Measurements from ENCODE around the gene ZNF17. TPM values are rescaled to one million over a fixed set of nuclear protein-coding genes. Genes with fewer than 3 reads are reported as not detected.

The ZNF17 gene
- total and polyA plus RNA-seq, 2 experiments from 2014 or later: 2.6 to 10.7 TPM

DNA sequence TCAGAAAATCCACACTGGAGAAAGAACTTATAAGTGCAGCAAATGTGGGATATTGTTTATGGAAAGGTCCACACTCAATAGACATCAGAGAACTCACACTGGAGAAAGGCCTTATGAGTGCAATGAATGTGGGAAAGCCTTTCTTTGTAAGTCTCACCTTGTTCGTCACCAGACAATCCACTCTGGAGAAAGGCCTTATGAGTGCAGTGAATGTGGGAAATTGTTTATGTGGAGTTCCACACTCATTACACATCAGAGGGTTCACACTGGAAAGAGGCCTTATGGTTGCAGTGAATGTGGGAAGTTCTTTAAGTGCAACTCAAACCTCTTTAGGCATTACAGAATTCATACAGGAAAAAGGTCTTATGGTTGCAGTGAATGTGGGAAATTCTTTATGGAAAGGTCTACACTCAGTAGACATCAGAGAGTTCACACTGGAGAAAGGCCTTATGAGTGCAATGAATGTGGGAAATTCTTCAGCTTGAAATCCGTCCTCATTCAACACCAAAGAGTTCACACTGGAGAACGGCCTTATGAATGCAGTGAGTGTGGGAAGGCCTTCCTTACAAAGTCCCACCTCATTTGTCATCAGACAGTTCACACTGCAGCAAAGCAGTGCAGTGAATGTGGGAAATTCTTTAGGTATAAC, 33.3 kb upstream of the ZNF17 start (continued):
- TF ChIP-seq, protein P1, sequence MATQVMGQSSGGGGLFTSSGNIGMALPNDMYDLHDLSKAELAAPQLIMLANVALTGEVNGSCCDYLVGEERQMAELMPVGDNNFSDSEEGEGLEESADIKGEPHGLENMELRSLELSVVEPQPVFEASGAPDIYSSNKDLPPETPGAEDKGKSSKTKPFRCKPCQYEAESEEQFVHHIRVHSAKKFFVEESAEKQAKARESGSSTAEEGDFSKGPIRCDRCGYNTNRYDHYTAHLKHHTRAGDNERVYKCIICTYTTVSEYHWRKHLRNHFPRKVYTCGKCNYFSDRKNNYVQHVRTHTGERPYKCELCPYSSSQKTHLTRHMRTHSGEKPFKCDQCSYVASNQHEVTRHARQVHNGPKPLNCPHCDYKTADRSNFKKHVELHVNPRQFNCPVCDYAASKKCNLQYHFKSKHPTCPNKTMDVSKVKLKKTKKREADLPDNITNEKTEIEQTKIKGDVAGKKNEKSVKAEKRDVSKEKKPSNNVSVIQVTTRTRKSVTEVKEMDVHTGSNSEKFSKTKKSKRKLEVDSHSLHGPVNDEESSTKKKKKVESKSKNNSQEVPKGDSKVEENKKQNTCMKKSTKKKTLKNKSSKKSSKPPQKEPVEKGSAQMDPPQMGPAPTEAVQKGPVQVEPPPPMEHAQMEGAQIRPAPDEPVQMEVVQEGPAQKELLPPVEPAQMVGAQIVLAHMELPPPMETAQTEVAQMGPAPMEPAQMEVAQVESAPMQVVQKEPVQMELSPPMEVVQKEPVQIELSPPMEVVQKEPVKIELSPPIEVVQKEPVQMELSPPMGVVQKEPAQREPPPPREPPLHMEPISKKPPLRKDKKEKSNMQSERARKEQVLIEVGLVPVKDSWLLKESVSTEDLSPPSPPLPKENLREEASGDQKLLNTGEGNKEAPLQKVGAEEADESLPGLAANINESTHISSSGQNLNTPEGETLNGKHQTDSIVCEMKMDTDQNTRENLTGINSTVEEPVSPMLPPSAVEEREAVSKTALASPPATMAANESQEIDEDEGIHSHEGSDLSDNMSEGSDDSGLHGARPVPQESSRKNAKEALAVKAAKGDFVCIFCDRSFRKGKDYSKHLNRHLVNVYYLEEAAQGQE (IDR thresholded peaks at IDR 0.05; ENCODE audit: unreplicated experiment): no peak
- no peak for TF ChIP-seq NANOG (IDR thresholded peaks at IDR 0.05; ENCODE audit: borderline replicate concordance)
- no peak for TF ChIP-seq EZH2 (IDR thresholded peaks at IDR 0.05; ENCODE audit: low read depth, unreplicated experiment)
- TF ChIP-seq JUNB (IDR thresholded peaks at IDR 0.05; ENCODE audit: unreplicated experiment): no peak
- TF ChIP-seq CREB1 (CRISPR knock-in tag; IDR thresholded peaks at IDR 0.05; ENCODE audit: low read depth): no peak
- TF ChIP-seq, protein P2, sequence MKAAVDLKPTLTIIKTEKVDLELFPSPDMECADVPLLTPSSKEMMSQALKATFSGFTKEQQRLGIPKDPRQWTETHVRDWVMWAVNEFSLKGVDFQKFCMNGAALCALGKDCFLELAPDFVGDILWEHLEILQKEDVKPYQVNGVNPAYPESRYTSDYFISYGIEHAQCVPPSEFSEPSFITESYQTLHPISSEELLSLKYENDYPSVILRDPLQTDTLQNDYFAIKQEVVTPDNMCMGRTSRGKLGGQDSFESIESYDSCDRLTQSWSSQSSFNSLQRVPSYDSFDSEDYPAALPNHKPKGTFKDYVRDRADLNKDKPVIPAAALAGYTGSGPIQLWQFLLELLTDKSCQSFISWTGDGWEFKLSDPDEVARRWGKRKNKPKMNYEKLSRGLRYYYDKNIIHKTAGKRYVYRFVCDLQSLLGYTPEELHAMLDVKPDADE (IDR thresholded peaks at IDR 0.05): no peak
- no peak for TF ChIP-seq ZNF331 (CRISPR knock-in tag; IDR thresholded peaks at IDR 0.05; ENCODE audit: low read depth)
- no peak for TF ChIP-seq POLR2AphosphoS5 (IDR thresholded peaks at IDR 0.05; ENCODE audit: low read depth)
- no peak for TF ChIP-seq EZH2phosphoT487 (IDR thresholded peaks at IDR 0.05; ENCODE audit: unreplicated experiment)
- TF ChIP-seq STAT1 (IDR thresholded peaks at IDR 0.05; ENCODE audit: unreplicated experiment): no peak
- TF ChIP-seq, protein P3, sequence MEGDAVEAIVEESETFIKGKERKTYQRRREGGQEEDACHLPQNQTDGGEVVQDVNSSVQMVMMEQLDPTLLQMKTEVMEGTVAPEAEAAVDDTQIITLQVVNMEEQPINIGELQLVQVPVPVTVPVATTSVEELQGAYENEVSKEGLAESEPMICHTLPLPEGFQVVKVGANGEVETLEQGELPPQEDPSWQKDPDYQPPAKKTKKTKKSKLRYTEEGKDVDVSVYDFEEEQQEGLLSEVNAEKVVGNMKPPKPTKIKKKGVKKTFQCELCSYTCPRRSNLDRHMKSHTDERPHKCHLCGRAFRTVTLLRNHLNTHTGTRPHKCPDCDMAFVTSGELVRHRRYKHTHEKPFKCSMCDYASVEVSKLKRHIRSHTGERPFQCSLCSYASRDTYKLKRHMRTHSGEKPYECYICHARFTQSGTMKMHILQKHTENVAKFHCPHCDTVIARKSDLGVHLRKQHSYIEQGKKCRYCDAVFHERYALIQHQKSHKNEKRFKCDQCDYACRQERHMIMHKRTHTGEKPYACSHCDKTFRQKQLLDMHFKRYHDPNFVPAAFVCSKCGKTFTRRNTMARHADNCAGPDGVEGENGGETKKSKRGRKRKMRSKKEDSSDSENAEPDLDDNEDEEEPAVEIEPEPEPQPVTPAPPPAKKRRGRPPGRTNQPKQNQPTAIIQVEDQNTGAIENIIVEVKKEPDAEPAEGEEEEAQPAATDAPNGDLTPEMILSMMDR (conservative IDR thresholded peaks at IDR 0.05; ENCODE audit: low read depth in 2 of 2): no peak
- TF ChIP-seq ZNF114 (CRISPR knock-in tag; IDR thresholded peaks at IDR 0.05): no peak

DNA sequence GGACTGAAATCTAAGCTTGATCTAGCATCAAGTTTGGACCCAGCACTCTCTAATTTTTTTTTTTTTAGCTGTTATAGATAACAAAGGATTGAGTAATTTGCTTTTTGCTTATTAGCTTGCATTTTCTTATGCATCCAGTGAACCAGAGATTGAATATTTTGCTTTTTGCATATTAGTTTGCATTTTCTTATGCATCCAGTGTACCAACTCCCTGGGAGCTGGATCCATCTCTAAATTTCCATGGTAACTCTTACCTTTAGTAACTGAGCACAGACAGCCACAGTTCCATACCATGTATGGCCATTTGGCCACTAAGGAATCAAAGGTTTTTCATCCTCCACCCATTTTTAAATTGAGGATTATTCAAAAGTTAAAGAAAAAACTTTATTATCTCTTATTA, 30.0 kb upstream of the ZNF17 start:
- ATAC-seq (no peak), DNase-seq (ENCODE audit: low spot score) (no peak)
- Histone ChIP-seq H2AFZ (no peak overlapping the region), H3K9me2 (ENCODE audit: insufficient read depth) (peaks cover 3% of the 10 kb centered on the region; the same call in 1 of the 2 replicates), H3K36me3 (ENCODE audit: insufficient read depth) (no peaks in the 10 kb centered on the region), H3F3A (replicated peaks; ENCODE audit: low read depth) (no peaks in the 10 kb centered on the region), H3K27me3 (ENCODE audit: insufficient read depth) (no peaks in the 10 kb centered on the region), H3K4me1 (ENCODE audit: insufficient read depth) (no peaks in the 10 kb centered on the region), H3K79me2 (replicated peaks; ENCODE audit: insufficient read depth) (no peaks in the 10 kb centered on the region), H4K20me1 (replicated peaks; ENCODE audit: insufficient read depth) (no peaks in the 10 kb centered on the region), H3K4me3 (no peak overlapping the region), H3K4me2 (no peak overlapping the region), H3K27ac (ENCODE audit: low read depth) (no peak overlapping the region)
- Mint-ChIP-seq H3K27ac (no peak overlapping the region), H3K4me3 (no peak overlapping the region), H3K27me3 (ENCODE audit: insufficient read depth, low read depth, poor library complexity) (peaks cover 4% of the 10 kb centered on the region), H3K4me1 (no peaks in the 10 kb centered on the region), H3K9me3 (peaks cover 26% of the 10 kb centered on the region), H3K36me3 (ENCODE audit: low read depth) (peaks cover 38% of the 10 kb centered on the region)
- TF ChIP-seq NANOG (IDR thresholded peaks at IDR 0.05; ENCODE audit: borderline replicate concordance) (no peak), EZH2phosphoT487 (IDR thresholded peaks at IDR 0.05; ENCODE audit: unreplicated experiment) (no peak), ZNF114 (CRISPR knock-in tag; IDR thresholded peaks at IDR 0.05) (no peak)
- TF ChIP-seq, protein P2 (IDR thresholded peaks at IDR 0.05): no peak

Data from GM23338 (cell line).